ENCODE measurements around the gene UBE2M. TPM values are rescaled to one million over a fixed set of nuclear protein-coding genes. Genes with fewer than 3 reads are reported as not detected.

The UBE2M gene
- total RNA-seq, 2 donors from 2014 or later = 17.1 to 18.9 TPM

DNA sequence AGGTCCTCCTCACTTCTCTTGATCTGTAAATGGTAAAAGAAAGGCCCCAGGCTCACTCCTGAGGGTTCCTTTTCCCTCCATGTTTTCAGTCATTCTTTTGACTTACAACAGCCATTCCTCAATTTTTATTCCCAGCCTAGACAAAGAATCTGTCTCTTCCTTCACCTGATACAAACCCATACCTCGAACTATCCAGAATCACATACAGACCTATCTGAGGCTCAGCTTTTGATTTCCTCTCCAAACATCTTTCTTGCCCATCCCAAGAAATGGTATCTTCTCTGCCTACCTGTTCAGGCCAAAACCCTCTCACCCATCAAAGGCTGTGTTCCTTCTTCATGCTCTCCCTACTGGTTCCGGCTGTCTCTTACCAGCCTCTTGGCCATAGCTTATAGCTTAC is 5.8 kb downstream of the UBE2M start:
- DNase-seq (ENCODE audit: low spot score) (no peak), ATAC-seq (ENCODE audit: insufficient number of reproducible peaks, low FRiP score, low read depth) (no peak)
- H3K27me3 ChIP-seq (replicated peaks; ENCODE audit: insufficient read depth) = no peaks in the 10 kb centered on the region
- peaks cover 25 to 39% of the 10 kb centered on the region in 2 donors for H3K4me1 ChIP-seq (ENCODE audit: control insufficient read depth in 1 of 2, low read depth in 2 of 2)
- no peaks in the 10 kb centered on the region for H3K9me3 ChIP-seq
- H3K27ac ChIP-seq = no peak overlapping the region
- H3K36me3 ChIP-seq = peaks cover 60% of the 10 kb centered on the region
- TF ChIP-seq, protein P1, sequence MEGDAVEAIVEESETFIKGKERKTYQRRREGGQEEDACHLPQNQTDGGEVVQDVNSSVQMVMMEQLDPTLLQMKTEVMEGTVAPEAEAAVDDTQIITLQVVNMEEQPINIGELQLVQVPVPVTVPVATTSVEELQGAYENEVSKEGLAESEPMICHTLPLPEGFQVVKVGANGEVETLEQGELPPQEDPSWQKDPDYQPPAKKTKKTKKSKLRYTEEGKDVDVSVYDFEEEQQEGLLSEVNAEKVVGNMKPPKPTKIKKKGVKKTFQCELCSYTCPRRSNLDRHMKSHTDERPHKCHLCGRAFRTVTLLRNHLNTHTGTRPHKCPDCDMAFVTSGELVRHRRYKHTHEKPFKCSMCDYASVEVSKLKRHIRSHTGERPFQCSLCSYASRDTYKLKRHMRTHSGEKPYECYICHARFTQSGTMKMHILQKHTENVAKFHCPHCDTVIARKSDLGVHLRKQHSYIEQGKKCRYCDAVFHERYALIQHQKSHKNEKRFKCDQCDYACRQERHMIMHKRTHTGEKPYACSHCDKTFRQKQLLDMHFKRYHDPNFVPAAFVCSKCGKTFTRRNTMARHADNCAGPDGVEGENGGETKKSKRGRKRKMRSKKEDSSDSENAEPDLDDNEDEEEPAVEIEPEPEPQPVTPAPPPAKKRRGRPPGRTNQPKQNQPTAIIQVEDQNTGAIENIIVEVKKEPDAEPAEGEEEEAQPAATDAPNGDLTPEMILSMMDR (IDR thresholded peaks at IDR 0.05) = no peak
- no peak overlapping the region for H3K4me3 ChIP-seq

DNA sequence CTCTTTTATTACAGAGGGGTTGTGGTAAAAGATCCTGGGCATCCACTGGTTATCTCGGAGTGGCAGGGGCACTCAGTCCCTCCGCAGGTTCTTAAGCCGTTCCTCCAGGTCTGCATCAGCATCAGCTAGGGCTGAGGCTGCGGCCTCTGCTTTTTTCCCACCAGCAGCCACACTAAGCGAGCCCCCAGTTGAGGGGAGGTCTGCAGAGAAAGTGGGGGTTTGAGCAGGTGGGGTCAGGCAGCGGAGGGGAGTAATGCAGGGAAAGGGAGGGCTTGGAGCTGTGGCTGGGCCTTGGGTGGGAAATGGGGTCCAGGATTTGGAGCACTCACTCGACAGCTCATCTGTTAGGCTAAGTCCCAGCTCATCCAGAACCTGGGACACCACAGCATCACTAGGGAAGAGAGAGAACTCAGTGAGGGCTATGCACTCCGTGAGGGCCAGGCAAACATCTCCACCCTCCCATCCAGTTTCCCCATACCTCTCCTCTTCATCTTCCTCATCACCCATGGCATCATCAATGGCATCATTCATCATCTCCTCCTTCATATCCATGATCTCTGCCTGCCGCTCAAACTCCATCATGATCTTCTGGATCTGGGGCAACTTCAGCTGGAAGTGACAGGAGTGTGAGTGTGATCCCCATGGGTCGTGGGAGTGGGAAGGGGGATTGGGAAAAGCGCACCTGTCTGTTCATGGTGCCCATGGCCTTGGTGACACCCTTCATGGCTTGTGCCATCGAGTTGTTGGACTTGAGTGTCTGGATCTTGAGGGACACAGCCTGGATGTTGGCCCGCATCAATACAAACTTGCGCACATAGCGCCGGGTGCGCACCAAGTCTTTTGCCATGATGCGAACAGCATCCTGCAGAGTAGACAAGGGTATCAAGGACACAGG is 6.6 kb downstream of the UBE2M start:
- no peak for ATAC-seq (ENCODE audit: insufficient number of reproducible peaks, low FRiP score, low read depth)
- H3K4me3 ChIP-seq = no peak overlapping the region
- DNase-seq (ENCODE audit: low spot score) = no peak
- H3K27me3 ChIP-seq (replicated peaks; ENCODE audit: insufficient read depth) = no peaks in the 10 kb centered on the region
- H3K36me3 ChIP-seq = peaks cover 66% of the 10 kb centered on the region
- no peaks in the 10 kb centered on the region for H3K9me3 ChIP-seq
- no peak overlapping the region for H3K27ac ChIP-seq
- peaks cover 17 to 30% of the 10 kb centered on the region in 2 donors for H3K4me1 ChIP-seq (ENCODE audit: control insufficient read depth in 1 of 2, low read depth in 2 of 2)
- TF ChIP-seq, protein P1 (IDR thresholded peaks at IDR 0.05) = no peak

DNA sequence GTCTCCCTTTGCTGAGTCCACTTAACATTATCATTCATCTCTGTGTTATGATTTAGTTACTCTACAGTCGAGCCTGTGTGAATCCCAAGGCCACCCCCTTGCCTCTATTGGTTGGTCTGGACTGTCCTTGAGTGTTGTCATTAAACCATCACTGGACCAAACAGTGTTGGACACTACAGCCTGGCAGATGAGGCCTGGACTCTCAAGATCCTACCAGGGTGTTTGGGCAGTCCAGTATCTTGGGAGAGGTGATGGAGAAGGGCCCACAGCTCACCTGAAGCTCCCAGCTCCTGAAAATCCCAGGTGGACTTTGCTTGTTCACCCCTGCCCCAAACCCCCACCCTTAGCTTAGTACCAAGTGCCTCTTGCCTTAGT is 7.3 kb downstream of the UBE2M start:
- H3K36me3 ChIP-seq = peaks cover 61% of the 10 kb centered on the region

DNA sequence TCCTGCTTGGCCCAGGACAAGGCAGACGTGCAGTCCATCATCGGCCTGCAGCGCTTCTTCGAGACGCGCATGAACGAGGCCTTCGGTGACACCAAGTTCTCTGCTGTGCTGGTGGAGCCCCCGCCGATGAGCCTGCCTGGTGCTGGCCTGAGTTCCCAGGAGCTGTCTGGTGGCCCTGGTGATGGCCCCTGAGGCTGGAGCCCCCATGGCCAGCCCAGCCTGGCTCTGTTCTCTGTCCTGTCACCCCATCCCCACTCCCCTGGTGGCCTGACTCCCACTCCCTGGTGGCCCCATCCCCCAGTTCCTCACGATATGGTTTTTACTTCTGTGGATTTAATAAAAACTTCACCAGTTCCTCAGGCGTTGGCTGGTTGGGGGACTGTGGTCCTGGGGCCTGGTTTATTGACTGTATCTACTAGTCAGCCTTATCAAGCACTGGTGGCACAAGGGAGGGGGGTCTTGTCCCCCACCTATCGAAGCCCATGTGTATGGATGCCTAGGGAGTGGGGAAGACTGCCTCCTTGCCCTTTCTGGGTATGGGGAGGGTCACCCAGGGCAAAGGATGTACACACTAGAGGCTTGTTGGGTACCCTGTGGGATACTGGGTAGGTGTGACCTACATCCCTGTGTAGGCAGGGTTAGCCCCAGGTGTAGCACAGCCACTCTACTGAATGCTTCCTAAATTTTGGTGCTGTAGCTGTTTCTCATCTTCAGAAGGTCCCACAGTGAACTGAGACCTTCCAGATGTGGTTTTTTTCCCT is 7.9 kb downstream of the UBE2M start:
- Histone ChIP-seq H3K36me3 (peaks cover 57% of the 10 kb centered on the region), H3K27ac (no peak overlapping the region), H3K27me3 (replicated peaks; ENCODE audit: insufficient read depth) (no peaks in the 10 kb centered on the region), H3K9me3 (no peaks in the 10 kb centered on the region), H3K4me3 (no peak overlapping the region), H3K4me1 (ENCODE audit: control insufficient read depth in 1 of 2, low read depth in 2 of 2) (peaks cover 24 to 30% of the 10 kb centered on the region in 2 donors)
- DNase-seq (ENCODE audit: low spot score) (no peak), ATAC-seq (ENCODE audit: insufficient number of reproducible peaks, low FRiP score, low read depth) (no peak)
- TF ChIP-seq, protein P1 (IDR thresholded peaks at IDR 0.05) = no peak

More for the DNA sequence above, 7.3 kb downstream of the UBE2M start:
- TF ChIP-seq, protein P1 (IDR thresholded peaks at IDR 0.05) = no peak
- DNase-seq (ENCODE audit: low spot score) = no peak
- no peak for ATAC-seq (ENCODE audit: insufficient number of reproducible peaks, low FRiP score, low read depth)
- Histone ChIP-seq H3K27me3 (replicated peaks; ENCODE audit: insufficient read depth) (no peaks in the 10 kb centered on the region), H3K4me3 (no peak overlapping the region), H3K4me1 (ENCODE audit: control insufficient read depth in 1 of 2, low read depth in 2 of 2) (peaks cover 21 to 30% of the 10 kb centered on the region in 2 donors), H3K27ac (no peak overlapping the region), H3K9me3 (no peaks in the 10 kb centered on the region)
